HG02943 (cell line): ENCODE results near the gene PAFAH2.

Experiments
- ATAC-seq: cut with Tn5 transposase; IDR thresholded peaks from one replicate; pipeline ENCODE4 v1.9.1; 2021; ENCODE audit warnings: mild to moderate bottlenecking, low read depth, moderate library complexity; ENCODE audit not compliant: unreplicated experiment

The PAFAH2 gene

DNA sequence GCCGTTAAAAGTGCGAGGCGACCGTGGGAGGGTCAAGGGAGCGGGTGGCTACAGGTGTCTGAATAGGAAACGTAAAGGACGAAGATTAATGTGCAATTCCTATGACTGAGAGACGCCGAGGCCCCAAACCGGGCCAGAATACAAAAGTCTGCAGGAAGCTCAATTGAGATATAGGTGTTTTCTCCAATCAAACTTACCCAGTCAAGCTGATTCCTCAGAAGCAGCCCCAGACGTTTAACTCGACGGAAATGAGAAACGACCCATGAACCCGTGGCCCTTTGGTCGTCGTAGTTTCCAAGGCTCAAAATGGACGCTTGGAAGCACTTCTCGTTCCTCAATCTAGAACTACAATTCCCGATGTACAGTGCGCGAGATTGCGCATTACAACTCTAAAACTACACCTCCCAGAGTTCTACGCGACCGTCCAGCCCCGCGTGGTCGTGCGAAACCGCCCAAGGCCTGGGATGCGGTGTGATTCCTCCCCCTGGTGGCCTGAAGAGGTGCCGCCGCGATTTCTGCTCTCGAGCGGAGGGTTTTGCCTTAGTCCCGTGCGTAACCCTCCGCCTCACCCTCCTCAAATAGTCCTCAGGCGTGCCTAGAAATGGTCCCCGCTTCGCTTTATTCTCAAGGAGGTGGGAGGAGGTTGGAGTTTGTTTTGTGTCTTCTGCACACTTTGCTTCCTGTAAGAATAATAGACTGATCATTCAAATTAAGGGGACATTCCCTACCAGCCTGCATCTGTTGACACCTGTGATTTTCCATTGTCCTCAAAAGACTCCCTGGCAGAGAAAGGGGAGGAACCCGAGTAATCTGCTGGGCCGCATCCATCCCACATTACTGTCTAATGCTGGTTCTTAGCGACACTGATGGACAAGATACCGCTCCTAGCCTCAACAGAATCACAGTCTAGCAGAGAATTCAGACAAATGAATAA lies at the start of gene PAFAH2:
Gene PAFAH2, minus strand, starts transcription at position 236 of the 934 bp plus-strand sequence. CDS start 7,247 bp downstream, outside the sequence.
- ATAC-seq, result peak; percentile 92

DNA sequence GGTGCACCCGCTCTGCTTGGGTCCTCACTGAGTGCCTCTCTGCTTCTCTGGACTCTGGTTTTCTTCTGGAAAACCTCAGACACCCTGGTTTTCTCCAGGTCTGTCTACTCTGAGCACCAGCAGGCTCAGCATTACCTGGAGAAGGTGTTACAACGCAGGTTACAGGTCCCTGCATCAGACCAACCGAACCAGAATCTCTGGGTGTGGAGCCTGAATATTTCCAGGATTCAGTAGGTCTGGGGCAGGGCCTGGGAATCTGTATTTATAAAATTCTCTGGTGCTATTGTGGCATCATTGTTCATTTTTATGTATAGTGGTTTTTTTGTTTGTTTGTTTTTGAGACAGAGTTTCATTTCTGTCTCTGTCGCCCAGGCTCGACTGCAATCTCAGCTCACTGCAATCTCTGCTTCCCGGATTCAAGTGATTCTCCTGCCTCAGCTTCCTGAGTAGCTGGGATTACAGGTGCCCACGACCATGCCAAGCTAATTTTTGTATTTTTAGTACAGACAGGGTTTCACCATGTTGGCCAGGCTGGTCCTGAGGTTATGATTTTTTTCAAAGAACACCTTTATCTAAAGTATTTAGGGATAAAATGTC lies 49.5 kb upstream of the PAFAH2 start:
- ATAC-seq, result no peak

DNA sequence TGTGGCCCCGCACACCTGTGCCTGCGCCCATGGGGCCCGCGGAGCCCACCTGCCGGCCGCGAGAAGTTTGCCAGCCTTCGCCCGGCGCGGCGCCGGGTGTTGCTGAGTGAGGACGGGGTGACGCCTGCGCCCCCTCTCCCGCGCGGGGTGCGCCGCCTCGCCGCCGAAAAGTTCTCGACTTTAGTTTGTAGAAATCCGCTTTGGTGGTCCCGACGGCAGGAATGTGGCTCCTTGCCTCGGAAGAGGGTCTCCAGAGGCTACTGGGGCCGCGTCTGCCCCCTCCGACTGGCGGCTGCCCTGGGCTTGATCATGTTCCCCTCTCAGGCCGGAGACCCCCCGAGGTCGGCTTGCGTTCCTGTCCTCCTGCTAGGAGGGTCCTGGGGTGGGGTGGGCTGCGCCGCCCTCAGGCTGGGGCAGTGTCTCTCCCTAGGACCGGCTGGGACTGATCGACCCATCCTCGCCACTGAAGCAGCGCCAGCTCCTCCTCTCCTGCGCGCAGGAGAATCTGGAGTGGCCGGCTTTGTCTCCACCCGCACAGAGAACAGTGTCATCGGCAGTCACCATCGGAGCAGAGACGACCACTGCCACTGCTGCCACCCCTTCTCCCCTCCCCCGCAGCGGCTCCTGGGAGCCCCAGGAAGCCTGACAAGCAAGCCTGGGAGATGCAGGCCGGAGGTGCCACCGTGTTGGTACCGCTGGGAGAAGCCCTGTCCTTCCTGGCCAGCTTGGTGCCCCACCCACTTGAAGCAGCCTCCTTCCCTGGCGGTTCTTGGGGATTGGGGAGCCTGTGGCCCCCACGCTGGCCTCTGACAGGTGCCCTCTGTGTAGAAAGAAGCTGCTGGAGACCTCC lies 48.6 kb upstream of the PAFAH2 start:
- no peak for ATAC-seq

DNA sequence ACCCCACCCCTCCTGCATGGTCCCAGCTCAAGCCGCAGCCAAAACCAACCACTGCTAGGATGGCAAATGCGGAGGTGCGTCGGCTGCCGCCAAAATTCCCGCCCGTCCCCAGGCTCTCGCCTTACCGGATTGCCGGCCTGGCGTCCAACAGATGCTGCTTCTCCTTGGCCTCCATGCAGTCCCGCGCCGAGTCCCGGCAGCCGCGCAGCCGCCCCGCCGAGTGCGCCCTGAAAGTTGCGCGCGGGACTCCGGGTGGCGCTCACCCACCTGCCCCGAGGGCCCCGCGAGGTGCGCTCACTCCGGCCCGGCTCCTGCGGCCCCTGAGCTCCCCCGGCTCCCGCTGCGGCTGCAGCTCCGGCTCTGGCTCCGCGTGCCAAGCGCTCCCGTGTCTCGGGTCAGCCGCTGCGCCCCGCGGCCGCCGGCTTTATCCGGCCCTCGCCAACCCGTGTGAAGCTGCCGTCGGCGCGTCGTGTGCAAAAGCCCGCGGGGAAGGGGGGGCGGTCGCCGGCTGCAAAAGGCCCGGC lies 47.9 kb upstream of the PAFAH2 start, which contains the start of gene SLC30A2:
Gene SLC30A2, minus strand, starts transcription at position 397 of the 524 bp plus-strand sequence. Its CDS starts 222 bp downstream, at position 175.
- no peak for ATAC-seq

DNA sequence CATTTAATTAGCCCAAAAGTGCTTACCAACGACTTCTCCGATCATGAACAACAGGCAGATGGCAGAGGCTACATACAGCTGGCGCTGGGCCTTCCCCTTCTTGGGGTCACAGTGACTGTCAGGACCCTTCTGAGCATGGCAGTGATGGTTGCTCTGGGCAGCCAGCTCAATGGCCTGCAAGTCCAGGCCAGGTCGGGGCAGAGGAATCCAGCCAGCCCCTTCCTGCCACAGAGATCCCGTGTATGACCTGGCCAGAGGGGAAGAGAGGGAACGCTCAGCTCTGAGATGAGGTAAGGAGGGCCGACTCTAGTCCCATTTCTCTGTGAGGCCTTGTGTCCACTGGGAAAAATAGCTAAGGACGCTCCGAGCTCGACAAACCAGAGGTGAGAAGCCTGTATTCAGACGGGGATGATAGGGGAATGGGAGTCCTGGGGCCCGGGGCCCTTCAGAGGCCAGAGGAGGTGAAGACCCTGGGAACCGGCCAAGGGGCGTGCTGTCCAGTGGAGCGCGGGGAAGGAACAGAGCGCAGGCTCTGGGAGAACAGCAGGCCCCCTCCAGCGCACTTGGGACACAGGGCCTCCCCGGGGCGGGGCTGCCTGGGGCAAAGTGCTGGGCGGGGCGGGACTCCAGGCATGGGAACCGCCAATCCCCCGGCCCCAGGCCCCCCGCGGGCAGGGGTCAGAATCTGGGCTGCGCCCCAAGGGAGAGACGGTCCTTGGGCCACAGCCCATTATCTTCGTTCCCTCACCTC lies 47.3 kb upstream of the PAFAH2 start:
- ATAC-seq, result no peak

DNA sequence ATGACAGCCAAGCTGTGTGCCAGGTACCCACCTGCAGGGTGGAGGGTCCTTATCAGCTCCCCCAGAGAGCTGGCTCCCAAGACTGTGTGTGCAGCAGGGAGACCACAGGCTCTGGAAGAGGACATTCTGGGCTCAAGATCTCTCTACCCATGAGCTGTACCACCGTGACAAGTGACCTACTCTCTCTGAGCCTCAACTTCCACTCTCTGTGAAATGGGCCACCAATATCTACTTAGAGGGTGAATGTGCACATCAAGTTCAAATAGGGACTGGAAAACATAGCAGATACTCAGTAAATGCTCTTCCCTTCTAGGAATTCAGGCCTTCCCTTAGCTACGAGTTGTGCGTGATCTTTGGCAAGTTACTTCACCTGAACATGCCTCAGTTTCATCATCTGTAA lies 46.6 kb upstream of the PAFAH2 start:
- ATAC-seq, result no peak

DNA sequence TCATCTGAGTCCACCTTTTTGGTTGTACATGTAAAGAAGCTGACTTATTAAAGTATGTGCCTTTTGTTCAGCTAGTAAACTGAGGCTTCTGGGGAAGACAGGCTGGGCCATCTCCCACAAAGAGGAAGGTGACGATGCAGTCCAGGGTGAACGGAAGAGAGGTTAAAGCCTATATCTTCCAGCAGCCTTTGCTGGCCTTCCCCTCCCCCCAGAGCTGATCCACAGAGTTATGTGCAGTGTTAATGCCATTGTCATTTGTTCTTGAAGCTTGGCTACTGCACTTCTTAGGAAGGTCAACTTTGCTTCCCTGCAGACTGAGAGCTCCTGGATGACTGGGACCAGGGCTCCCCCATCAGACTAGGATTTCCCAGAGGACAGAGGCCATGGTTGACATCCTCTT lies 45.9 kb upstream of the PAFAH2 start:
- no peak for ATAC-seq

DNA sequence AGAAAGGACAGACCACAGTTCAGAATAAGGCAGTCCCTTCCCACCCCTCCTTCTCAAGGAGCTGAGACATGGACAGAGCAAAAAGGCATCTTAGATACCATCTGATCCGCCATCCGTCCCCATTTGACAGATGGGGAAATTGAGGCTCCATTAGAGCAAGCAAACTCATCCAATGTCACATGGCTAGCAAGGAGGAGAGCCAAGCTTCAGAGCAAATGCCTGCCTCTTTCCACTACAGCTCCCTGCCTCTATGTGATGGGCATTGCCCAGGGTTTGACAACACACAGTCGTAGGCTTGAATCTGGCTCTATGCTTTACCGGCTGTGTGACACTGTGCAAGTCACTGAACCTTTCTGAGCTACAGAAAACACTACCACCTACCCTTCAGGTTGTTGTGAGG lies 44.1 kb upstream of the PAFAH2 start:
- ATAC-seq, result no peak

DNA sequence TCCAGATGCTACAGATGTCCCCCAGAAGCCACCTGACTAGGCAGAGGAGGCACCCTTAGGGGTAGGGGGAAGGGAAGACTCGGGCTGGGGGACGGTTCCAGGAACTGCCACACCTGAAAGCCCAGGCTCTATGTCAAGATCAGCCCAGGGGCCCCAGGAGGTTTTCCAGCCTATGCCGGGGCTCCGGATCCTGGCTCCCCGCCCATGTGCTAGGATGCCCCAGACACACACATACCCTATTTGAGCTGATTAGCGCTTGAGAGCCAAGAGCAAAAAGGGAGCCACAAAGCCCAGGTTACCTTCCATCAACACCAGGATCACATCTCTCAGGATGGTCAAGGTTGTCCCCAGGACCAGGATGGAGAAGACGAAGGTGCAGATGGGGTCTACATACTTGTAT lies 43.5 kb upstream of the PAFAH2 start:
- no peak for ATAC-seq

DNA sequence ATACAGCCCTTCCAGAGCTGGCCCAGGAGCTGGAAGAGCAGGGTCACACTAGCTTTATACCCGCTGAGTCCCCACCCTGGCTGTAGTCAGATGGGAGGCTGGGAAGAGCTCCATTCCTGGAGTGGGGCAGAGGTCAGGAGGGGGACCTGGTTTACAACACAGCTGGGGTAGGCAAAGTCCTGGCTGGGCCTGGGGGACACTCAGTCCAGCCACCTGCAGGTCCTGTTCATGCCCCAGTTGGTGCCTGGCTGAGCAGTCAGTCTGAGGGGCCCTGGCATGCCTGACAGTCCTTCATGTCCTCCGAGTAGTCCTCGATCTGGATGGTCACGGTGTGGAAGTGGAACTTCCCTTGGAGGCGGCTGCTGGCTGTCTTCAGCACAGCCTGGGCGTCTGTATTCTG lies 41.0 kb upstream of the PAFAH2 start:
- ATAC-seq, result no peak

DNA sequence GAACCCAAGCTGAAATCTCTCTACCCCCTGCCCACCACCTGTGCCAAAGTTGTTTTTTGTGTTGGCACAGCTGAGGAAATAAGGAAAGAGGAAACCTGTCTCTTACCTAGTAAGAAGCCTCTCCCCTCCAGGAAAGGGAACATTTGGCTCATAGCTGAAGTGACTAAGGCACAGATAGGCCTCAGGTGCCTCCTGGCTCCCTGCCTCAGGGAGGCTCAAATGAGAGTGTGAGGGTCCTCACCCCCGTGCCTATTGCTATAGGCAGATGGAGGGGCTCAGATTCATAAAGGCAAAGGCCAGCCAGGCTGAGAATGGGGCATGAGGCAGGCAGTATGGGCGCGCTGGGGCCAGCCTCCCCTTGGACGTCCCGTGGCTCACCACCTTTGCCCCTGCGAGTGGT lies 40.6 kb upstream of the PAFAH2 start:
- no peak for ATAC-seq

DNA sequence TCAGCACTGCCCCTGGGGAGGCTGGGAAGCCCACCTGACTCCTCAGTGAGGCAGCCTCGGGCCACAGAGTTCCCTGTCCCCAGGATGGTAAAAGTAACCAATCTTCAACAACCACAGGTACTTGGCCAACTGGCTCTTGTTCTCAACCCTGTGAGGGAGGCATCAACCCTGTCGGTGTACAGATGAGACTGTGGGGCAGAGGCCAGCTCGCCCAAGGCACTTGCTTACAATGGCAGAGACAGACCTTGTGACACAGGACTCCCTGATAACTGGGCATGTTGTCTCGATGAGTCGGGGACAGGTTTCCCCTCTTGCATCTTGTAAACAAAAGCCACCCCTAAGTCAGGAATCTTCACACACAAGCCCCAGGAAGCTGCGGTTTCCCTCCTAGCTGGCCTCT lies 40.0 kb upstream of the PAFAH2 start:
- no peak for ATAC-seq

DNA sequence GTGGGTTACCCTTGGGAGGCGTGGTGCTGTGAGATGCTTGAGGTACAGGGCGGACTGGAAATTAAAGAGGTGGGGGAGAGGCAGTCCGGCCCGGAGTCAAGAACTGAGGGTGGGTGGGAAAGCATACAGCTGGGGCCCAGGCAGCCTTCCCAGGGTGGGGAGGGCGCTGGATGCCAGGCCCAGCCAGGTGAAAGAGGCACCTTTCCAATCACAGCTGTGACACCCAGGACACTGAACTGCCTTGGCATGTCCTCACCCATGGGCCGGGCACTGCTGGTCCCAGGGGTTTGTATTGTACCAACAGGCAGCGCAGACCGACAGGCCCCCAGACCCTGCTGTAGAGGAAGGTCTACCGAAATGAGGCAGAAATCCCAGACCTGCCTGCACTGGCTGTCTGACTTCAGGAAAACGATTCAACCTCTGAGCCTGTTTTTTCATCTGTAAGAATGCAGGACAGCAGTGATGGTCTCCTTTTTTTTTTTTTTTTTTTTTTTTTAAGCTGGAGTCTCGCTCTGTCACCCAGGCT lies 39.0 kb upstream of the PAFAH2 start:
- ATAC-seq, result no peak

DNA sequence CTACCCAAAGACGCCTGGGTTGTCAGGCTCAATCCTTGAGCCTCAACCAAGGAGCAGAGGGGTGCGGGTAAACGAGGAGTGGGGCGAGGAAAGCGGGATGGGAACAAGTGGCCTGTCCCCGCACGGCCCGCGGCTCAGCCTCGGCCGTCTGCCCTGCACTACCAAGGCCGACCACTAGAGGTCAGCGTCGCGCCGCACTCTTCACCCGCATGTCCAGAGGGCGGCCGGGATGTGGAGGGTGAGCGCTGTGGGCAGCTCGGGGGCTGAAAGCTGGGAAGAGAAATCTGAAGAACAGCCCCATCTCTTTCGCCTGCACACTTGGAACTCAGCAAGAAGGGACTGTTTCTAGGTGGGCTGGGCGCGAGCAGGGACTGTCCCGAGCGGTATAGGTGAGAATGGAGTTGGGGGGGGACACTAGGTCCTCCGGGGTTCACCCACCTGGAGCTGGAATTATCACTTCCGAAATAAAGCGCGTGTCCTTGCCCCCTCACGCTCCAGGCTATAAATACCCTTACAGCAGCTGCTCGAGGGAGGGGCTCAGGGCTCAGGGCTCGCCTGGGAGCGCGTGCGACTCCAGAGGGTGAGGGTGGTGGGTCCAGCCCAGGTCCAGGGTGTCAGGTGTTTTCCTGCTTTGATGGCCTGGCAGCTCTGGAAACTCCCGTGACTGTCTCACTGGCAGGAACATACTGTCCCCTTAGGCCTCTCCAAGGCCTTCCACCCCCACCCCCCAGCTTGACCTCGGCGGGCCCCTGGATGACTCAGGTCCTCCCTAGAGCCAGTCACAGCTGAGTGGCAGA lies 38.3 kb upstream of the PAFAH2 start:
- peak; percentile 73 for ATAC-seq

DNA sequence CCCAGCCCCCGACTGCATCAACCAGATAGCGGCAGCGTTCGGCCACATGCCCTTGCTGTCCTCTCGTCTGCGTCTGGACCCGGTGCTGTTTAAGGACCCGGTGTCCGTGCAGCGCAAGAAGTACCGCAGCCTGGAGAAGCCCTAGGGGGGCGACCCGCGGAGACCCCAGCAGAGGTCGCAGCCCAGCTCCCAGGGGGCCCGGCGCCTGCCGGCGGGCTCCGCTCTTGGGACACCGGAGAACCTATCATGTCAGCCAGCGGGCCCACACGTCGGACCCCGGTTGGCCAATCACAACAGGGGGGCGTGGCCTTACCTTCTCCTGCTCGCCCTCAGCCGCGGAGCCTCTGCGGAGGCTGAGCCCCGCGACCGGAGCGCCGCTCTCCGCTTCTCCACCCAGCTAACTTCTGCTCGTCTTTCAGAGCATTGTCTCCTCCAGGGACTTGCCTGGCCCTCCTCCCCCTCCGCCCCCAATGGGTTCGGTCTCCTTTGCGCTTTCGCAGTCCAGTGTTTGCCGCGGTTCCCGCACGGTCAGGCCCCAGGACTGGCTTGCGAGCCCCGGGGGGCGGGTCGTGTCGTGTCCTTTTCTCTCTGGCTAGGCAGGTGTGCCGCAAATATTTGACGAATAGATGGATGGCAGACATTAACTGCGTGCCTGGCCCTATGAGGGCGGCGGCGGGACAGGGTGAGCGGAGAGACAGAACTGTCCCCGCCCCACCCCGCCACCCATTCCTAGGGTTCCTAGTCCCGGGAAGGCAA lies 37.5 kb upstream of the PAFAH2 start:
- ATAC-seq, result peak; percentile 76

DNA sequence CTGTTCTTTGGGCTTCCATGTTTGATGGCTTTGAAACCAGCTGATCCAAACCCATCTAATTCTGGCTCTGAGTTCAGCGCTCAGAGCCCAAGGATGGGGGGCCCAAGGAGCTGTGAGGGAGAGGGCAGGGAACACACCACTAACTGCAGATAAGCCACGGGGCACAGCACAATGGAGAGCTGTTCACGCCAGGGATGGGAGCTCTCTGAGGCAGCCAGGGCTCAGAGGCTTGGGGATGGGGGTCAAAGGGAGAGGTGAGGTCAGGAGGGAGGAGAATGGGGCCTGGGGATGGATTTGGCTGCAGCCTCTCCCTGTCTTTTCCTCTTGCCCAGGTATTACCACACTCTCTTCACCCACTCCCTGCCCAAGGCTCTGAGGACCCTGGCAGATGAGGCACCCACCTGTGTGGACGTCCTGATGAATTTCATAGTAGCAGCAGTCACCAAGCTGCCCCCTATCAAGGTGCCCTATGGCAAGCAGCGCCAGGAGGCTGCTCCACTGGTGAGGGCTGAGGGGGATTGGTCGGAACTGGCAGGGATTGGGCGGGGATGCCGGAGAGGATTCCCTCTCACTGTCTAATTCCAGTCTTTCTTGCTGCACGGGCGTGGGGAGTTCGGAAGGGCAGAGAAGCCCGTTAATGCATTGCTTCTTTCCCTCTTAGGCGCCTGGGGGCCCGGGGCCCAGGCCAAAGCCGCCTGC lies 36.8 kb upstream of the PAFAH2 start:
- no peak for ATAC-seq

DNA sequence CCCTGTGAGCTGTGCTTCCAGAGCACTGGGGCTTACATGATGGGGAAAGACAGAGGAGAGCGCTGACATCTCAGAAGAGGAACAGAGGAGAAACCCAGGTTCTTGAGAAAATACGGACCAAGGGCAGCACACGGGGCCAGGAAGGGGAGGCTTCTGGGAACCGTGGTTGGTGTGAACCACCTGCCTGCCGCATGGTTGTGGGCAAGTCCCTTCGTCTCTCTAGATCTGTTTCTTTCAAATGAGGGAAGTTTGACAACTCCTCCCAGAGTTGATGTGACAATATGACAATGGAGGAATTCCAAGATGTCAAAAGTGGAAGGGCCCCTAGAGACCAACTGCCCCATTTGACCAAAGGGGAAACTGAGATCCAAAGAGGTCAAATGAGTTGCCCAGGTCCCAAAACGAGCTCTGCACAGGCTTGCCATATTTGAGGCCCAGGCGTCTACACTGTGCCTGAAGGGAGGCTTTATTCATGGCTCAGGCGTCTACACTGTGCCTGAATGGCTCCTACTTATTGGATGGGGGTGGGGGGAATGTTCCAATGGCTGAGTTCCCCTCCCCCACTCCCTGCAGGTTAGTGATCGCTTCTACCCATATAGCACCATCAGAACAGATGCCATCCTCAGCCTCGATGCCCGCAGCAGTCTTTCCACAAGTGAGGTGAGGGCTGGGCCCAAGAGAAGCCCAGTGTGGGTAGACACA lies 34.9 kb upstream of the PAFAH2 start:
- ATAC-seq, result no peak
